OCI-LY7 (cell line): Measurements from ENCODE around the gene CIAO2B. TPM values are rescaled to one million over a fixed set of nuclear protein-coding genes. Genes with fewer than 3 reads are reported as not detected.

Source experiments
- BruUV-seq: library from RNA; stranded (reverse); fragments of 400-500 nt; replicated peaks from 2 replicates; lab custom pipeline; 2021; lab: Mats Ljungman, UMichigan
- CTCF ChIA-PET: fragments of 300-600 bp; sonication (Branson Sonifier 250); formaldehyde crosslinking; loops from one replicate; lab custom pipeline; 2022; ENCODE audit warnings: antibody characterized with exemption; ENCODE audit not compliant: unreplicated experiment; lab: Charles Lee
- POLR2A ChIA-PET: fragments of 300-600 bp; sonication (Branson Sonifier 250); formaldehyde crosslinking; loops from one replicate; lab custom pipeline; 2022; ENCODE audit warnings: antibody characterized with exemption; lab: Charles Lee
- DNase-seq: peaks from one replicate; pipeline ENCODE4 v3.0.0-alpha.2; 2015; ENCODE audit warnings: low spot score
- H2AFZ ChIP-seq: fragments of 200-600 bp; sonication (generic), shearing (Covaris generic); 2 replicates; pipeline ENCODE4 v1.6.1; 2014; ENCODE audit warnings: mild to moderate bottlenecking, antibody characterized with exemption, low read length, moderate library complexity
- H3K27ac ChIP-seq: fragments of 200-600 bp; sonication (generic); 2 replicates; pipeline ENCODE4 v1.5.1; 2014; ENCODE audit warnings: mixed run types, low read depth, mild to moderate bottlenecking, moderate library complexity, low read length, inconsistent platforms; ENCODE audit not compliant: poor library complexity, severe bottlenecking
- H3K36me3 ChIP-seq: fragments of 200-600 bp; sonication (generic); 2 replicates; pipeline ENCODE4 v1.6.1; 2014; ENCODE audit warnings: mild to moderate bottlenecking, antibody characterized with exemption, low read length, moderate library complexity, mixed read lengths; ENCODE audit not compliant: insufficient read depth
- H3K4me1 ChIP-seq: fragments of 200-600 bp; sonication (generic); 2 replicates; pipeline ENCODE4 v1.5.1; 2014; ENCODE audit warnings: mild to moderate bottlenecking, low read length; ENCODE audit not compliant: insufficient read depth, poor library complexity, severe bottlenecking
- H3K4me2 ChIP-seq: fragments of 200-600 bp; sonication (generic); 2 replicates; pipeline ENCODE4 v1.6.1; 2014; ENCODE audit warnings: mild to moderate bottlenecking, low read length
- H3K4me3 ChIP-seq: fragments of 200-600 bp; sonication (generic); 2 replicates; pipeline ENCODE4 v1.5.1; 2014; ENCODE audit warnings: mild to moderate bottlenecking, low read depth, low read length; ENCODE audit not compliant: poor library complexity, severe bottlenecking
- H3K79me2 ChIP-seq: fragments of 200-600 bp; sonication (generic); 2 replicates; pipeline ENCODE4 v1.6.1; 2016; ENCODE audit warnings: low read depth, mild to moderate bottlenecking, low read length, moderate library complexity, mixed read lengths; ENCODE audit not compliant: insufficient read depth
- H3K9me2 ChIP-seq: fragments of 200-600 bp; sonication (generic); 2 replicates; pipeline ENCODE4 v1.6.1; 2016; ENCODE audit warnings: mild to moderate bottlenecking, low read length, mixed read lengths; ENCODE audit not compliant: insufficient read depth
- H3K9me3 ChIP-seq: fragments of 200-600 bp; sonication (generic); 2 replicates; pipeline ENCODE4 v1.6.1; 2014; ENCODE audit warnings: mild to moderate bottlenecking, mixed run types, low read length, mixed read lengths
- H4K20me1 ChIP-seq: fragments of 200-600 bp; sonication (generic); 2 replicates; pipeline ENCODE4 v1.6.1; 2014; ENCODE audit warnings: mild to moderate bottlenecking, antibody characterized with exemption, low read length, moderate library complexity, mixed read lengths; ENCODE audit not compliant: insufficient read depth
- CTCF ChIP-seq: fragments of 200-600 bp; sonication (generic); conservative IDR thresholded peaks from 2 replicates; pipeline ENCODE4 v1.5.1; 2014; ENCODE audit warnings: mild to moderate bottlenecking, antibody characterized with exemption, low read length, moderate library complexity, mixed read lengths
- EZH2phosphoT487 ChIP-seq: fragments of 200-600 bp; sonication (generic); IDR thresholded peaks from 2 replicates; pipeline ENCODE4 v1.6.1; 2018; ENCODE audit warnings: low read depth, borderline replicate concordance, mild to moderate bottlenecking, mixed run types, antibody characterized with exemption, low read length, moderate library complexity, mixed read lengths
- intact Hi-C: fragments of 100-400 bp; cut with micrococcal nuclease; formaldehyde crosslinking; loops from one replicate; pipeline ENCODE4 v1.10.0; 2022; ENCODE audit not compliant: unreplicated experiment
- total RNA-seq, 2 experiments: library from RNA; depleted of rRNA in 1 of 2; stranded (reverse); fragments of >200 nt in 1 of 2; shearing (Covaris generic) in 1 of 2; gene quantifications; 2 replicates each; pipeline ENCODE4 v1.2.3, GENCODE V29; 2014 to 2022

CIAO2B gene
- total RNA-seq, 2 experiments from 2014 or later: 76.4 to 133 TPM

DNA sequence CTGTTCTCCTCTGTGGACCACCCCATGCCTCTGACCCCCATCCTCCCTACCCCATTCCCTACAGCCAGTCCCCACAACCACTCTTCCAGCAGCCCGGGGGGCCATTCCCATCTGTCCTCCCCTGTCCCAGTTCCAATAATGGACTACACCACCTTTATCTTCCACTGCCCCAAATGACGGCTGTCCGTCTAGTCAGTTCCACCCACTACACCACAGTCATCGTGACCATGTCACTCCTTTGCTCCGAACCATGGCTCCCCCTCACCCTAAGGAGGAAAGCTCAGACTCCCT lies 38.6 kb downstream of the CIAO2B start:
- no TSS peak for BruUV-seq
- intact Hi-C loops: loop anchor here (5.0 kb wide), 2 partner anchors 37 to 57 kb away; partner anchors contain the start of gene CIAO2B
- Histone ChIP-seq H3K4me3 (no peak overlapping the region), H3K9me3 (no peaks in the 10 kb centered on the region), H3K36me3 (peaks cover 5% of the 10 kb centered on the region), H3K9me2 (no peaks in the 10 kb centered on the region), H4K20me1 (no peaks in the 10 kb centered on the region), H3K4me1 (no peaks in the 10 kb centered on the region), H2AFZ (no peak overlapping the region), H3K79me2 (no peaks in the 10 kb centered on the region), H3K4me2 (no peak overlapping the region), H3K27ac (no peak overlapping the region)
- ChIA-PET CTCF (no interaction called here), POLR2A (interaction anchor here (0.5 to 0.6 kb wide), 2 partner anchors 9 to 188 kb away, joined by 3 to 4 read pairs; no protein-coding TSS in a partner anchor)
- DNase-seq: no peak
- TF ChIP-seq EZH2phosphoT487 (no peak), CTCF (no peak)

GRCh38 chr16:66894948-66895688 lies 39.1 kb downstream of the CIAO2B start:
- DNase-seq: peak; percentile 63
- POLR2A ChIA-PET: interaction anchor here (0.5 to 0.6 kb wide), 2 partner anchors 10 to 189 kb away, joined by 3 to 4 read pairs; no protein-coding TSS in a partner anchor
- no peak overlapping the region for H3K4me3 ChIP-seq

More at GRCh38 chr16:66894948-66895688, 39.1 kb downstream of the CIAO2B start:
- Histone ChIP-seq H3K79me2 (no peaks in the 10 kb centered on the region), H3K9me2 (no peaks in the 10 kb centered on the region), H3K4me2 (no peak overlapping the region), H3K4me1 (no peaks in the 10 kb centered on the region), H2AFZ (no peak overlapping the region), H3K36me3 (peaks cover 5% of the 10 kb centered on the region), H3K9me3 (no peaks in the 10 kb centered on the region), H3K27ac (no peak overlapping the region), H4K20me1 (no peaks in the 10 kb centered on the region)
- TF ChIP-seq CTCF: peak; percentile 90
- no peak for TF ChIP-seq EZH2phosphoT487
- no TSS peak for BruUV-seq
- CTCF ChIA-PET: no interaction called here
- intact Hi-C loops: loop anchor here (5.0 kb wide), 2 partner anchors 37 to 57 kb away; partner anchors contain the start of gene CIAO2B
